ENCODE results near the gene CHRND. TPM values are rescaled to one million over a fixed set of nuclear protein-coding genes. Genes with fewer than 3 reads are reported as not detected.
"Not testable (repeated sequence)": the region's sequence is repeated elsewhere in the genome, so short reads cannot be mapped to it uniquely, and the experiment has no call there.

CHRND gene
- polyA plus RNA-seq, 10 donors: 88.9 to 152 (median 129) TPM

DNA sequence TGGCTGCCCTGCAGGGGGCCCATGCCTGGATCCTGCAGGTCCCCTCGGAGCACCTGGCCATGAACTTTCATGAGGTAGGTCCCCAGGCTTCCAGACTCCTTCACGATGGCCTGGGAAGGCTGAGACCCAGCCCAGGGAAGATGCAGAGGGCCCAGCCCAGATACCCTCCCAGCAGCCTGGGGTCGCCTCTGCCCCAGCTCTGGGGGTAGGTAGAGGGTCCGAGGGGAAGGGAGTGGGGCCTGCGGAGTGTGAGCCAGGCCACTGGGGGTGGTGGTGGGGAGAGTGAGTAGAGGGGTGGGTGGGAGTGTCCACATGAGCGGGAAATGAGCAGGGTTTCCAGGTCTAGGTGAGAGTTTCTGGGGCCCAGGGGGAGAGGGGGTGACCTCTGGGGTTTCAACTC lies 1.2 kb upstream of the CHRND start:
- no peak for DNase-seq

DNA sequence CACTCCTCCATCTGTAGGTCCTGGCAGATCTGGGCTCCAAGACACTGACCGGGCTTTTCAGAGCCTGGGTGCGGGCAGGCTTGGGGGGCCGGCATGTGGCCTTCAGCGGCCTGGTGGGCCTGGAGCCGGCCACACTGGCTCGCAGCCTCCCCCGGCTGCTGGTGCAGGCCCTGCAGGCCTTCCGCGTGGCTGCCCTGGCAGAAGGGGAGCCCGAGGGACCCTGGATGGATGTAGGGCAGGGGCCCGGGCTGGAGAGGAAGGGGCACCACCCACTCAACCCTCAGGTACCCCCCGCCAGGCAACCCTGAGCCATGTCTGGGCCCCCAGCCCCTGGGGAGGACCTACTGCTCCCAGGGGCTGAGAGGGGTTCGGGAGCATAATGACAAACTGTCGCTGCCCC lies 761 bp upstream of the CHRND start:
- DNase-seq: no peak

DNA sequence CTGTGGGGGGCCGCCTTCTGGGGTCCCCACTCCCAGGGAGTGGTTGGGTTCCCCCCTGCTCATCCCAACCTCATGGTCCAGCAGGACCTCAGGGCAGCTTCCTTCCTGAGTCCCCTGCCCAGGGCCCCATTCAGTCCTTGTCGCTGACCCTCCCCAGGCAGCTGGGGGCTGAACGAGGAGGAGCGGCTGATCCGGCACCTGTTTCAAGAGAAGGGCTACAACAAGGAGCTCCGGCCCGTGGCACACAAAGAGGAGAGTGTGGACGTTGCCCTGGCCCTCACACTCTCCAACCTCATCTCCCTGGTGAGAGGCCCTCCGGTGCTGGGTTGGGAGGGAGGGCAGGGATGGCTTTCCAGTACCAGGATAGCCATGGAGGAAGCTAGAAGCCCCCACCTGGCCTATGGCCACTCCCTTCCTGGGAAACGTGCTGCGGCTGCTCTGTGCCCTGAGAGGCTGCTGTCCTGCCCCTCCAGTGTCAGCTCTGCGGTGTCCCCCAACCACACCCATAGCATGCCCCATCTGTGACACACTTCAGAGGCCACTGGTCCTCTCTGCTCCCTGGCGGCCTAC lies 497 bp downstream of the CHRND start:
- peak in 1 of 3 donors; percentile 43 for DNase-seq

DNA sequence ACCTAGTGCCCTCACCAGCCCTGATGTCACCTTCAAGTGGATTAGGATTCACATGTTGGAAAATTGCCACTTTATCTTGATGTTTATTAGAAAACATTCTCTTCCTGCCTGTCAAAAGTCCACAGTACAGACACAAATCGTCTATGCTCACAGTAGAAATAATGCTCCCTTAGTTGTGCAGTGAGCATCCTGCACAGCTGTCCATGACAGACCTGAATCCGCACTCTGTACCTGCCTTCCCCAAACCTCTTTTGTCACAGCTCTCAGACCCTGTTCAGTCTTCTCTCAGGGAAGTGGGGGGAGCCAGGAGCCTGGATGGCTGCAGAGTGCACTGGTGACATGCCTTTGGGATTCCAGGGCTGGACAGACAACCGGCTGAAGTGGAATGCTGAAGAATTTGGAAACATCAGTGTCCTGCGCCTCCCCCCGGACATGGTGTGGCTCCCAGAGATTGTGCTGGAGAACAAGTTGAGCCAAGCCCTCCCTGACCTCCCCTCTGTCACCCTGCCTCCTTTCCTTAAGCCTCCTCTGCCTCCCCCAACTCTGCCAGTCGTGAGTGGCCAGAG lies 2.0 kb downstream of the CHRND start:
- DNase-seq: no peak

DNA sequence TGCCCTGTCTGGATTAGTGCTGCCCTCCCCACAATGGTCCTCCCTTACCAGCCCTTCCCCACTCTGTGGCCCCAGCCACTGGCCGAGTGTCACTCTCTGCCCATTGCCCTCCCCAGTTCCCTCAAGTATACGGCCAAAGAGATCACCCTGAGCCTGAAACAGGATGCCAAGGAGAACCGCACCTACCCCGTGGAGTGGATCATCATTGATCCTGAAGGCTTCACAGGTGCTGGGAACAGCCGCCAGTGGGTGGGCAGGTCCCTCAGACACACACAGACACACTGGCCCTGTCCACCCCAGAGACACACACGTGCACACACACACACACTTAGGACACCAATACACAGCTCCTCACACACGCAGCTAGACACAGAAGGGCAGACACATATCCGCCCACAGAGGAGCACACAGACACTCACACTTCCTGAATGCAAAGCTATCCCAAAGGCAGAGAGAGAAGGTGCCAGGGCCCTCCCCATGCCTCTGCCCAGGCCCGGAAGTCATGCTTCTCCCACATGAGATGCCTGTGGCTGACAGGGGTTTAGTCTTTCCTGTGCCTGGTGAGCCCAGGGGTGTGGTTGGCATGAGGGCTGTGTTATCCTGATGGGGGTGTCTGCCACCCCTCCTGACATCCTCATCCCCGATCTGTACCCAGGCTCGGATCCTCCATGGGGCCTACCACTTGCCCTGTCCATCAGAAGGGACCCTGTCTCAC lies 2.9 kb downstream of the CHRND start:
- DNase-seq: no peak

DNA sequence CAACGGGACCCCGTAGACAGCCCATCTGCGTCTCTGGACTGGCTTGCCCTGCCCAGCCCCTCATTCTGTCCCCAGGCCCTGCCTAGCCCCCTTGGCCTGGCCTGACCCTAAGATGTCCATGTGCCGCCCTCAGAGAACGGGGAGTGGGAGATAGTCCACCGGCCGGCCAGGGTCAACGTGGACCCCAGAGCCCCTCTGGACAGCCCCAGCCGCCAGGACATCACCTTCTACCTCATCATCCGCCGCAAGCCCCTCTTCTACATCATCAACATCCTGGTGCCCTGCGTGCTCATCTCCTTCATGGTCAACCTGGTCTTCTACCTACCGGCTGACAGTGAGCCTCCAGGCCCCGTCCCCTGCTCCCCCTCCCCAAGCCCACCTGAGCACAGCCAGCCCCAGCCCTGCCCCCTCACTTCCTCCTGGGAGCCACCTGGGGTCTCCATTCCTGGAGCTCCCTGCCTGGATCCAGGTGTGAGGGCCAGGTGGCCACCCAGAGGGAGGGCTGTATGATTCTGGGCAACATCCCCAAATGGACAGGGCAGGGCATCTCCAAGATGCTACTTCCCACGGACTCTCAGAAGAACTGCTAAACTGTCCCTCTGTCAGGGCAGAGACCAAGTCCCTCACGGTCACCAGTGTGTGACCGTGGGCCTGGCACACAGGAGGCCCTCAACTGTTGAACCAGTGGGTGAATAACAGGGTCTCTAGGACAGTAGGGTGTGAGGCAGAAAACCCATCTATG lies 4.0 kb downstream of the CHRND start:
- DNase-seq: no peak

DNA sequence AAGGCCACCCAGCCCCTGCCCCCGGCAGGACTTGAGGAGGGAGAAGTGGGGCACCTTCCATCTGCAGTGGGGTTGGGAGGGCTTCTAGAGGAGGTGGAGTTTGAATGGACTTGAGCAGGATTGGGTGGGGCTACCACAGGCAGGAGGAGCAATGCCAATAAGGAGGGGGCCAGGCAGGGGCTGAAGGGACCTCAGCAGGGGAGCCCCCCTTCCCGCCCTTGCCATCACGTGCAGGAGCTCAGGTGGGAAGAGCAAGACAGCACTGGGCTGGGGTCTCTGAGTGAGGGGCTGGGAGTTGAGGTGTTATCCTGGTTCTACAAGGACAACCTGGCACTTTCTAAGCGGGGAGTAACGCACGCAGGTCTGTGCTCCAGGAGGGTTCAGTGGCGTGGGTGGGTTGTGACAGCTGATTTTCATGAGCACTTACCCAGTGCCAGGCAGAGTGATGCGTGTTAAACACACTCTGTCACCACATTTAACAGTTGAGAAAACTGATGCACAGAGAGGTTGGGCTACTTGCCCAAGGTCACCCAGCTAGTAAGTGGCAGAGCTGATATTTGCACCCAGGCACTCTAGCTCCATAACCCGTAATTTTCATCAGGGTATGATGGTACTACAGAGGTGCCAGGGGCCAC lies 4.8 kb downstream of the CHRND start:
- DNase-seq: no peak

DNA sequence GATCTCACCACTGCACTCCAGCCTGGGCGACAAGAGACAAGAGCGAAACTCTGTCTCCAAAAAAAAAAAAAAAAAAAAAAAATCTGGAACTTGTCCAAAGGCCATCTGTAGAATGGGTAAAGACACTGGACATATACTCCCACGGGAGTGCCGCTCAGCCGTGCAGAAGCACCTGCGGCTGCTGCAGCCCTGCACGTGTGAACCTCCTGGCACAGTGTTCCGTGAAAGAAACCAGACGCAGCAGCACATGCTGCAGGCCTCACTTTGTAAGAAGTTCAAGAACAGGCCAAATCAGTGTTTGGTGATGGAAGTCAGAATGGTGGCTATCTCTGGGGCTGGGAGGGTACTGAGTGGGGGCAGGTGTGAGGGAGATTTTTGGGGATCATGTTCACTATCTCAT lies 6.5 kb downstream of the CHRND start:
- peak in 1 of 3 donors; percentile 56 for DNase-seq

DNA sequence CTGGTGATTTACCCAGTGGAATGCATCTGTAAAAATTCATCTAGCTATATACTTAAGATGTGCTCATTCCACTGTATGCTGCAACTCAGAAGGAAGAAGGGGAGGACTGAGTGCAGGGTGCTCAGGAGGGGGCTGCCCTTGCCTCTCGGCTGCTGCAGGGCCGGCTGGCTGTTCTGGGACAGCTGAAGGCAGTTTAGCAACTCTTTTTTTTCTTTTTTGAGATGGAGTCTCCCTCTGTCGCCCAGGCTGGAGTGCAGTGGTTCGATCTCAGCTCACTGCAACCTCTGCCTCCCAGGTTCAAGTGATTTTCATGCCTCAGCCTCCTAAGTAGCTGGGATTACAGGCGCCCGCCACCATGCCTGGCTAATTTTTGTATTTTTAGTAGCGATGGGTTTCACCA lies 6.9 kb downstream of the CHRND start:
- DNase-seq: not testable (repeated sequence)

DNA sequence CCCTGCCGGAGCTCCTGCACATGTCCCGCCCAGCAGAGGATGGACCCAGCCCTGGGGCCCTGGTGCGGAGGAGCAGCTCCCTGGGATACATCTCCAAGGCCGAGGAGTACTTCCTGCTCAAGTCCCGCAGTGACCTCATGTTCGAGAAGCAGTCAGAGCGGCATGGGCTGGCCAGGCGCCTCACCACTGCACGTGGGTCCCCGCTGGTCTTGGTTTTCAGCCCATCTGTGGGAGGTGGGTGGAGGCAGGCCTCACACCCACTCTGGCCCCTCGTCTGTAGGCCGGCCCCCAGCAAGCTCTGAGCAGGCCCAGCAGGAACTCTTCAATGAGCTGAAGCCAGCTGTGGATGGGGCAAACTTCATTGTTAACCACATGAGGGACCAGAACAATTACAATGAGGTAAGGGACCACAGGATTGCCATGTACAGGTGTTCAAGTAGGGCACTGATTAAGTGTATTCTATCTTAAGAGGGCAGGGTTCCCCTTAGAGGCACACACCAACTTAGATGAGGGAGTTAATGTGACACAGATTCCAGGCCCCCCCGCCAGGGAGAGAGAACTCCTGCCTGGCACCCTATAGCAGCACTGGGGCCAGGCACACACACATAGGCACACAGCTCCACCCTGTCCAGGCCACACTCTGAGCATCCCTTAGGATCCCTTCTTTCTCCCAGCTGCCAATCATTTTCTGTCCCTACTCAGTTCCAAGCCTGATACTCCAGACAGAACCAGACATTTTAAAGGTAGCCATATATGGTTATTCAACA lies 8.2 kb downstream of the CHRND start:
- peak in 1 of 3 donors; percentile 44 for DNase-seq

DNA sequence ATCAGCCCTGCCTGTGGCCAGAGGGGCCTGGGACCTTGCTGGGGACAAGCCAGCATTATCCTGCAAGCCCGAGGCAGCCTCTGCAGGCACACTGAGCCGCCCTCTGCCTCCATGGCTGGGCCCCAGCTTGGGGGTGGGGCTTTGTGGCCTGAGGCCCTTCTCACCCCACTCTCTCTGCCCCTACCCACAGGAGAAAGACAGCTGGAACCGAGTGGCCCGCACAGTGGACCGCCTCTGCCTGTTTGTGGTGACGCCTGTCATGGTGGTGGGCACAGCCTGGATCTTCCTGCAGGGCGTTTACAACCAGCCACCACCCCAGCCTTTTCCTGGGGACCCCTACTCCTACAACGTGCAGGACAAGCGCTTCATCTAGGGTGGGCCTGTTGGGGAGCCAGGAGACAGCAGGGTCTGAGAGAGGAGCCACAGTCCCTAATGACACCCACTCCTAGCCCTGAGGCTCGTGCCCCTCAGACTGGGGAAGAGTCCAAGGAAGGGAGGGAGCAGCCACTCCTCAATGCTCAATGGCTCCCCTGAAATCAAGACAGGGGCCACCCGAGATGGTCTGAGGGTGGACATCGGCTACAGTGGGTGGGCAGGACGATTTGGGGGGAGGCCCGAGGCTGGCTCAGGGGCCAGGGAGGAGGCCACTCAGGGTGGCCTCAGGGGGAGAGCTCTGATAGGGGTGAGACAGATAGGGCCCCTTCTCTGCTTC lies 9.1 kb downstream of the CHRND start:
- DNase-seq: no peak

DNA sequence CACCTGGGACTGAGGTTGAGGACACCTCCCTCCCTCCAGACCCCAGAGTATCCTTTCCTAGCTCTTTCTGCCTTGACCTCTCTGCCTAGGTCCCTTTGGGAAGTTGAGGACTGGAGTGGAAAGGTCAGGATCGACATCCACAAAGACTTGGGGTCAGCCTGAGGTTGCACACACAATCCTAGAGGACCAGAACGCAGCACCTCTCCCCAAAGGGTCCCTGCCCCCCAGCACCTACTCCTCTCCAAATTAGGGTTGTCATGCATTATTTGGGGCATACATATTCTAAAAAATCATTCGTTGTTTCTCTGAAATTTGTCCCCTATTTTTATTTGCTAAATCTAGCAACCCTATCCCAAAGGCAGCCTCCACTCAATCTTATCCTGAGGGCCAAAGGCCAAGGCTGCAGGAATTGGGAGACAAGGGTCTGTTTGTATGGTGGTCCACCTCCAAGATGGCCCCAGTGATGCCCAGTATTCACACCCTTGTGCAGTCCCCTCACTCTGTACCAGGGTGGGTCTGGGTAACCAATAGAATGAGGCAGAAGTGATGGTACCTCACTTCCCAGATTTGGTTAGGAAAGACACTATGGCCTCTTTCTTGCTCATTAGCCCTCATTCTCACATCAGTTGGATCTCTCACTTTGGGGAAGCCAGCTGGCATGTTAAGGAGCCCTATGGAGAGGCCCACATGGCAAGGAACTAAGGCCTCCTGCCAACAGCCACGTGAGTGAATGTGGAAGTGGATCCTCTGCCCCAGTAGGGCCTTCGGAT lies 10.0 kb downstream of the CHRND start:
- DNase-seq: peak in 1 of 3 donors; percentile 0

DNA sequence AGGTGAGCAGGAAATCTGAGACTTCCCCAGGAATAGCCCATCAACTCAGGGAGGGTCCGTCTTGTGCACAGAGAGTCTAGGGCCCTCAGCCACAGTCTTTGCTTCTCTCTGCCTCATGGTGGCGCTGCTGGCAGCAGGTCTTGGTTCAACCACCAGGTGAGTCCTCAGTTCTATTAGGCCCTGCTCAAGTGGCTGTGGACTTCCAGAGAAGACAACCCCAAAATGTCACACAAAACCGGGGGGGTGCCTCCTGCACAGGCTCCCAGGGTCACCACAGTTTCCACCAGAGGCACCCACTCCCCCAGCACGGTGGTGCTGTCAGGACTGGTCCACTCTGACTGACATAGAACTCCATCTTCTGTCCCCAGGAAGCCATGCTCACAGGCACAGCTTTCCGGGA lies 11.1 kb downstream of the CHRND start:
- DNase-seq: no peak

DNA sequence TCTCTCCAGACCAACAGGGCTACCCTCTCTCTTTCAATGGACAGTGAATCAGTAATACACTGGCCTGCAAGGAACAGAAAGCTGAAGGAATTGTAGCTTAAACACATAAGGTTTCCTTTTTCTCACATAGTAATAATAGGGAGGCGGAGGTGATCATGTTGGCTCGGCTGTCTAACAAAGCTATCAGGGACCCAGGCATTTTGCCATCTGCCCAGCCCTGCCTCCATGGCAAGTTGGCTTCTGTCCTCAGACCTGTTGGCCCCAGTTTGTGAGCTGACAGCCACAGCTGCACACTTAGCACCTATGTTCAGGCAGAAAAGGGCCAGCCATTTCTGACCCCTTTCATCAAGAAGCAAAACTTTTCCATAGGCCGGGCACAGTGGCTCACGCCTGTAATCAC lies 11.5 kb downstream of the CHRND start:
- DNase-seq: no peak

DNA sequence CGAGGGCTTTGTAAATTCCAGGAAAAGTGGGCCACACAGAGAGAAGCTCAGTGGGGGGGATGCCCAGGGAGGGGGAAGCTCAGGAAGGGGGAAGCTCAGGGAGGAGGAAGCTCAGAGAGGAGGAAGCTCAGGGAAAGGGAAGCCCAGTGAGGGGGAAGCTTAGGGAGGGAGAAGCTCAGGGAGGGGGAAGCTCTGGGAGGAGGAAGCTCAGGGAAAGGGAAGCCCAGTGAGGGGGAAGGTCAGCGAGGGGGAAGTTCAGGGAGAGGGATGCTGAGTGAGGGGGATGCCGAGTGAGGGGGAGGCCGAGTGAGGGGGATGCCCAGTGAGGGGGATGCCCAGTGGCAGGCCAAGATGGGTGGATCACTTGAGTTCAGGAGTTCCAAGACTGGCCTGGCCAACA lies 12.7 kb downstream of the CHRND start:
- no peak for DNase-seq

DNA sequence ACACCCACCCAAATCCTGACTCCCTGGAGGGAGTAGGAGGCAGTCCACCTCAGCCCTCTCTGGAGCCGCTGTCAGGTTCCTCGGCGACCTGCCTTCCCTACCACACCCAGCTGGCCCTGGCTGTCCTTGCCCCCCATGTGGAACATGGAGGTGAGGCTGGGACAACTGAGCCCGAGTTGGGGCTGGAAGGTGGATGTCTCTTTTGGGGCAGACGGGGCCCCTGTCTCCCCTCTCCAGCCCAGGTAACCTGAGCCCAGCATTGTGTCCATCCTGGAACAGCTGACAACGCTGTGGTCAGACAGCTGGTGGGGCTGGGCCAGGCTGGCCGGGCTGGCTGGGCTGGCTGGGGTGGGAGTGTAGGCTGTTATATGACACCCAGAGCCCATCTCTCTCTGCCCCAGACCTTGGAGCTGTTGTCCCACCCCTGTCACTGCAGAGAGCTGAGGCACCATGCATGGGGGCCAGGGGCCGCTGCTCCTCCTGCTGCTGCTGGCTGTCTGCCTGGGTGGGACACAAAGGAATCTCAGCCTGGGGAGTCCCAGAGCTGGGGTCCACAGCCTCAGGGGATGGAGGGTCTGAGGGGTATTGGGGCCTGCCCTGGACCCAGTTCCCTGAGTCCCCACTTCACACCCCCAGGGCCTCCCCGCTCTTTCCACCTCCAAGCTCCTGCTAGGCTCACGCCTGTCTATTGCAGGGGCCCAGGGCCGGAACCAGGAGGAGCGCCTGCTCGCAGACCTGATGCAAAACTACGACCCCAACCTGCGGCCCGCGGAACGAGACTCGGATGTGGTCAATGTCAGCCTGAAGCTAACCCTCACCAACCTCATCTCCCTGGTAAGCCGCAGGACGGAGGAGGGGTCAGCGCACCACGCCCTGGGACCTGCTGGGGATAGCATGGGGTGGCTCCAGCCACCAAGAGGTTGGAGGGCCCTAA lies 13.6 kb downstream of the CHRND start, which contains the start of gene CHRNG:
Gene CHRNG, plus strand, starts transcription at position 395 of the 934 bp plus-strand sequence. Its CDS starts 56 bp downstream, at position 451.
- DNase-seq: peak; percentile 58 to 68 (median 62)

DNA sequence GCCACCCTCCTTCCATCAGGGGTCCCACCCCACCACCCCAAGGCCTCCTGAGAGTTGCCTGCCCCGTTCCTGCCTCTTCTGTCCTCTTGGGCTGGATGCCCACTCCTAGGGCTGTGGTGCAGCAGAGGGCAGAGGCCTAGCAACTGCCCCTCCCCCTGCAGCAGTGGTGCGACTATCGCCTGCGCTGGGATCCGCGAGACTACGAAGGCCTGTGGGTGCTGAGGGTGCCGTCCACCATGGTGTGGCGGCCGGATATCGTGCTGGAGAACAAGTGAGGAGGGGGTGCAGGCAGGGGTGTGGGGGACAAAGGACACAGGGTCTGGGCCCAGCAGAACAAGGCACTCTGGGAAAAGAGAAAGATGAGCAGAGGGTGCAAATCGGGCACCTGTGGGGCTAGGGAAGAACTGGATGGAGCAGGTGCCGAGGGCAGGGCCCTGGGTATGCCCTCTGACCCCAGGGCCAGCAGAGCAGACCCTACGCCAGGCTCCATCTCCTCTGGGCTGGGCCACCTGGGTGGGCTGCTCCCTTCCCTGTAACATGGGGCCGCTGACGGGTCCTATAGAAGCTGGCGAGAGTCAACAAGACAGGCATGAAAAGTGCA lies 14.6 kb downstream of the CHRND start:
- no peak for DNase-seq

All from muscle of back (tissue), 11 donors.